B cell (primary cell): ENCODE results near the gene LPCAT4.

Experiments
- EZH2 ChIP-seq: IDR thresholded peaks from 2 replicates; pipeline ENCODE4 v1.6.1; 2012; ENCODE audit warnings: borderline replicate concordance, low read depth, mild to moderate bottlenecking, moderate library complexity, low read length; ENCODE audit not compliant: insufficient read depth, poor library complexity, severe bottlenecking
- TF ChIP-seq, protein P1 (sequence below): fragments of 200-600 bp; IDR thresholded peaks from one replicate; pipeline ENCODE4 v1.8.0; 2022; ENCODE audit warnings: antibody characterized with exemption, mild to moderate bottlenecking

GRCh38 chr15:34365091-34365825 is 1.7 kb downstream of the LPCAT4 start:
- TF ChIP-seq, protein P1, sequence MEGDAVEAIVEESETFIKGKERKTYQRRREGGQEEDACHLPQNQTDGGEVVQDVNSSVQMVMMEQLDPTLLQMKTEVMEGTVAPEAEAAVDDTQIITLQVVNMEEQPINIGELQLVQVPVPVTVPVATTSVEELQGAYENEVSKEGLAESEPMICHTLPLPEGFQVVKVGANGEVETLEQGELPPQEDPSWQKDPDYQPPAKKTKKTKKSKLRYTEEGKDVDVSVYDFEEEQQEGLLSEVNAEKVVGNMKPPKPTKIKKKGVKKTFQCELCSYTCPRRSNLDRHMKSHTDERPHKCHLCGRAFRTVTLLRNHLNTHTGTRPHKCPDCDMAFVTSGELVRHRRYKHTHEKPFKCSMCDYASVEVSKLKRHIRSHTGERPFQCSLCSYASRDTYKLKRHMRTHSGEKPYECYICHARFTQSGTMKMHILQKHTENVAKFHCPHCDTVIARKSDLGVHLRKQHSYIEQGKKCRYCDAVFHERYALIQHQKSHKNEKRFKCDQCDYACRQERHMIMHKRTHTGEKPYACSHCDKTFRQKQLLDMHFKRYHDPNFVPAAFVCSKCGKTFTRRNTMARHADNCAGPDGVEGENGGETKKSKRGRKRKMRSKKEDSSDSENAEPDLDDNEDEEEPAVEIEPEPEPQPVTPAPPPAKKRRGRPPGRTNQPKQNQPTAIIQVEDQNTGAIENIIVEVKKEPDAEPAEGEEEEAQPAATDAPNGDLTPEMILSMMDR: no peak
- TF ChIP-seq EZH2: no peak
